Measurements from ENCODE around the gene XYLT1. TPM values are rescaled to one million over a fixed set of nuclear protein-coding genes. Genes with fewer than 3 reads are reported as not detected.

XYLT1 gene
- total RNA-seq, 2 experiments from 2014 or later, result 7.3 to 8.9 TPM

DNA sequence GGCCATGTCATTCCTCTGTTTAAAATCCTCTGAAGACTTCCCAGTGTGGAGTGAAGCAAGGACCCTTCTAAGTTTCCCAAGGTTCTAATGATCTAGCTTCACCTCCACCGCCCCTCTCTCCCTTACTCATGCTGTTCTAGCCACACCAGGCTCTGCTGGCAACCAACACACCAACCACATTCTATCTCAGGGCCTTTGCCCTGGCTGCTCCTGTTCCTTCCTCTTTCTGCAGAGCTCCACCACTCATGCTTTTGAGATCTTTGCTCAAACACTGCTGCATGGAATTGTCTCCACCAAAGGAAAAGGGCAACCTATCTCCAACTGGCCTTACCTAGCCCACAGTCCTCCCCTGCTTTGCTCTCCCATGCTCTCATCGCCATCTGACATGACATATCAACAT lies 128.7 kb downstream of the XYLT1 start:
- CTCF ChIA-PET, result interaction anchor here (2.8 kb wide), 1 partner anchor 126 kb away, joined by 9 read pairs; no protein-coding TSS in a partner anchor
- POLR2A ChIA-PET, result interaction anchor here (1.0 kb wide), 1 partner anchor 28 kb away, joined by 3 read pairs; no protein-coding TSS in a partner anchor

DNA sequence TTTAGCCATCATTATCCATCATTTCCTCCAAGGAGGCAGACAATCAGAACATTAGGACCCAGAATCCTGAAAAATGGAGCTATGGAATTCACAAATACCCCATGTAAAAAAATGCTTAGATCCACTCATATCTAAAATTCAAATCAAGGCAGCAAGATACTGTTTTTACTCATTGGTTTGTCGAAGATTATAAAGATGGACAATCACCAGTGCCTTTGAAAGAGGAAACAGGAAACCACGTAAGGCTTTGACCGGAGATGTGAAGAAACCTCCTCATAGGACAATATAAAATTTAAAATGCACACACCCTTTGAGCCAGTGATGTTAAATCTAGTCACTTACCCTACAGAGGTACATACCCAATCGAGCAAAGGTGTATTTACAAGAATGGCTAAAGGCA lies 130.0 kb downstream of the XYLT1 start:
- Mint-ChIP-seq H3K9me3 (no peaks in the 10 kb centered on the region), H3K4me3 (no peak overlapping the region), H3K4me1 (ENCODE audit: low read depth) (peaks cover 55% of the 10 kb centered on the region), H3K27me3 (no peaks in the 10 kb centered on the region), H3K27ac (peak overlapping the region; percentile 38), H3K36me3 (ENCODE audit: low read depth) (peaks cover 2% of the 10 kb centered on the region)
- CTCF ChIA-PET, result no interaction called here
- ATAC-seq, result no peak
- TF ChIP-seq, protein P1, sequence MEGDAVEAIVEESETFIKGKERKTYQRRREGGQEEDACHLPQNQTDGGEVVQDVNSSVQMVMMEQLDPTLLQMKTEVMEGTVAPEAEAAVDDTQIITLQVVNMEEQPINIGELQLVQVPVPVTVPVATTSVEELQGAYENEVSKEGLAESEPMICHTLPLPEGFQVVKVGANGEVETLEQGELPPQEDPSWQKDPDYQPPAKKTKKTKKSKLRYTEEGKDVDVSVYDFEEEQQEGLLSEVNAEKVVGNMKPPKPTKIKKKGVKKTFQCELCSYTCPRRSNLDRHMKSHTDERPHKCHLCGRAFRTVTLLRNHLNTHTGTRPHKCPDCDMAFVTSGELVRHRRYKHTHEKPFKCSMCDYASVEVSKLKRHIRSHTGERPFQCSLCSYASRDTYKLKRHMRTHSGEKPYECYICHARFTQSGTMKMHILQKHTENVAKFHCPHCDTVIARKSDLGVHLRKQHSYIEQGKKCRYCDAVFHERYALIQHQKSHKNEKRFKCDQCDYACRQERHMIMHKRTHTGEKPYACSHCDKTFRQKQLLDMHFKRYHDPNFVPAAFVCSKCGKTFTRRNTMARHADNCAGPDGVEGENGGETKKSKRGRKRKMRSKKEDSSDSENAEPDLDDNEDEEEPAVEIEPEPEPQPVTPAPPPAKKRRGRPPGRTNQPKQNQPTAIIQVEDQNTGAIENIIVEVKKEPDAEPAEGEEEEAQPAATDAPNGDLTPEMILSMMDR (IDR thresholded peaks at IDR 0.05), result no peak
- intact Hi-C loops (cut with micrococcal nuclease), result no loop called here
- POLR2A ChIA-PET, result interaction anchor here (0.5 to 1.0 kb wide), 2 partner anchors 18 to 1653 kb away, joined by 3 read pairs; no protein-coding TSS in a partner anchor
- no peak for DNase-seq

More for the DNA sequence above, 128.7 kb downstream of the XYLT1 start:
- ATAC-seq (no peak), DNase-seq (no peak)
- peaks cover 2% of the 10 kb centered on the region for H3K36me3 Mint-ChIP-seq (ENCODE audit: low read depth)
- H3K4me1 Mint-ChIP-seq (ENCODE audit: low read depth), result peaks cover 64% of the 10 kb centered on the region
- TF ChIP-seq, protein P1 (IDR thresholded peaks at IDR 0.05), result no peak
- intact Hi-C loops (cut with micrococcal nuclease), result no loop called here
- H3K27ac Mint-ChIP-seq, result peak overlapping the region; percentile 73
- H3K9me3 Mint-ChIP-seq, result no peaks in the 10 kb centered on the region
- H3K27me3 Mint-ChIP-seq, result no peaks in the 10 kb centered on the region
- no peak overlapping the region for H3K4me3 Mint-ChIP-seq

DNA sequence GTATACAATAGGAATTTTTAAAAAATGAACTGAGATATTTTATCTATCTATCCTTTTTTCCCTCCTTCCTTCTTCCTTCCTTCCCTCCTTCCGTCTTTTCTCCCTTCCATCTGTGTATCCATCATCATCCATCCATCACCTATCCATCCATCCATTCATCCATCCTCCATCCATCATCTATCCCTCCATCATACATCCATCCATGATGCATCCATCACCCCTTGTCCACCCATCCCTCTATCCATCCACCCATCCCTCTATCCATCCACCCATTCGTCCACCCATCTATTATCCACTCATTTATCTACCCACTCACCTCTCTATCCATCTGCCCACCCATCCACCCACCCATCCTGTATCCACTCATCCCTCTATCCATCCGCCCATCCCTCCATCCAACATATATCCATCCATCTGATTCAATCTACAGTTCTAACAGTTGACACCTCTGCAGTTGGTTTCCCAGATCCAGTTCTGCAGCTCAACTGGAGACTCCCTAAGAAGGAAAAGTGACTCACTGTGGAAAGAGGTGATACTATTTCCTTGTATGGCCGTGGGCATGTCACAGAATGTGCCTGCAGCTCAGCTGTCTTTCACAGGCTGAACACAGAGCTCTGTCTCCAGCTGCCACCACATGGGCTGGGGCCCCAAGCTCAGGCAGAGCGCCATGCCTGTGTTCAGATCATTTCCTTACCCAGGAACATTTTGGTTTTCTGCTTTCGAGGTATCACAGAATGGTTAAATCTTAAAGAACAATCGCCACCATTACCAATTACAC lies 130.8 kb downstream of the XYLT1 start:
- POLR2A ChIA-PET, result interaction anchor here (0.5 kb wide), 1 partner anchor 1654 kb away, joined by 3 read pairs; no protein-coding TSS in a partner anchor
- no peak overlapping the region for H3K4me3 Mint-ChIP-seq
- ATAC-seq, result no peak
- peak overlapping the region; percentile 9 for H3K27ac Mint-ChIP-seq
- no peaks in the 10 kb centered on the region for H3K9me3 Mint-ChIP-seq
- TF ChIP-seq, protein P1 (IDR thresholded peaks at IDR 0.05), result no peak
- peaks cover 52% of the 10 kb centered on the region for H3K4me1 Mint-ChIP-seq (ENCODE audit: low read depth)
- H3K27me3 Mint-ChIP-seq, result no peaks in the 10 kb centered on the region
- CTCF ChIA-PET, result no interaction called here
- H3K36me3 Mint-ChIP-seq (ENCODE audit: low read depth), result peaks cover 2% of the 10 kb centered on the region
- intact Hi-C loops (cut with micrococcal nuclease), result no loop called here
- no peak for DNase-seq

DNA sequence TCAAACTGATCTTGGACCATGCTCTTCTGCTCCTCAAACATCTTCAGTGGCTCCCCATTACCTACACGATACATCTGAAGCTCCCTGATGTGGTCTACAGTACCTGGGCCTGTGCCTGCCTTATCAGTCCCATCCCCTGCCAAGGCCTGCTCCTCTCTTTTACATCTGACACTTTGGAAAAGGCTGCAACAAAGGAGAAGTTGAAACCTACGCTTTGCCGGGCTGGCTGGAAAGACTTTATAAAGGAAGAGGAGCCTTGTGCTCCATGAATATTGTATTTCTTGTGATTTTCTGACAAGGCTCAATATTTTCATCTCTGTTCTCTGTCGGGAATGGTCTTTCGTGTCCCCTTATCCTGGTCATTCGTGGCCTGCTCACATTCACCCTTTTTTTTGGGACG lies 132.5 kb downstream of the XYLT1 start:
- Mint-ChIP-seq H3K27me3 (no peaks in the 10 kb centered on the region), H3K9me3 (no peaks in the 10 kb centered on the region), H3K4me1 (ENCODE audit: low read depth) (peaks cover 40% of the 10 kb centered on the region), H3K36me3 (ENCODE audit: low read depth) (no peaks in the 10 kb centered on the region), H3K4me3 (no peak overlapping the region), H3K27ac (no peak overlapping the region)
- ATAC-seq (no peak), DNase-seq (no peak)
- intact Hi-C loops (cut with micrococcal nuclease), result no loop called here
- CTCF ChIA-PET, result no interaction called here
- POLR2A ChIA-PET, result interaction anchor here (0.7 kb wide), 1 partner anchor 21 kb away, joined by 3 read pairs; no protein-coding TSS in a partner anchor
- TF ChIP-seq, protein P1 (IDR thresholded peaks at IDR 0.05), result no peak

DNA sequence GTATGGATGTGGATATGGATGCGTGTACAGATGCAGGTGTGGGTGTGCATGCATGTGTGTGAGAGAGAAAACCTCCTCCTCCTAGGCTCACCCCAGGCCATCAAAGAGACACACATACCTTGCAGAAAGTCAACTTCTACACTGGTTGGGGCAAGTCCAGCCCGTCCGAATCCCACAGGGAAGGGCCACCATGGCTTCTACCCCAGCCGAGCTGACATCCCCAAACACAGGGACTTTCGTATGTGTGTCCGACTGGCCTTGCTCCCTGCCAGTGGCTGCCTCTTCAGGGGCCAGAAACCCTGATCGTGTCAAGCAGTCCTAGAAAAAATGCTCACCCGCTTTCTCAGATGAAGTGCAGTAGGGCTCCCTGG lies 134.2 kb downstream of the XYLT1 start:
- Mint-ChIP-seq H3K4me1 (ENCODE audit: low read depth) (peaks cover 23% of the 10 kb centered on the region), H3K4me3 (no peak overlapping the region), H3K36me3 (ENCODE audit: low read depth) (no peaks in the 10 kb centered on the region), H3K27me3 (no peaks in the 10 kb centered on the region), H3K27ac (no peak overlapping the region), H3K9me3 (no peaks in the 10 kb centered on the region)
- no peak for ATAC-seq
- no peak for DNase-seq
- intact Hi-C loops (cut with micrococcal nuclease), result no loop called here
- ChIA-PET POLR2A (no interaction called here), CTCF (no interaction called here)
- TF ChIP-seq, protein P1 (IDR thresholded peaks at IDR 0.05), result no peak

All from activated CD8-positive, alpha-beta T cell treated with anti-CD3 and anti-CD28 coated beads for 36 hours (primary cell).